Measurements from ENCODE around the gene SYCP2L. TPM values are rescaled to one million over a fixed set of nuclear protein-coding genes. Genes with fewer than 3 reads are reported as not detected.

Gene SYCP2L
- total and polyA plus RNA-seq, 2 experiments from 2014 or later: 10.5 to 11.0 TPM

- no peaks in the 10 kb centered on the region for H3K36me3 Mint-ChIP-seq (ENCODE audit: low read depth)
- no peaks in the 10 kb centered on the region for H3K4me1 ChIP-seq (ENCODE audit: insufficient read depth)
Measured at GRCh38 chr6:10861086-10861485, 25.8 kb upstream of the SYCP2L start.

More at GRCh38 chr6:10861086-10861485, 25.8 kb upstream of the SYCP2L start:
- Histone ChIP-seq H3K27me3 (ENCODE audit: insufficient read depth) (no peaks in the 10 kb centered on the region), H4K20me1 (replicated peaks; ENCODE audit: insufficient read depth) (no peaks in the 10 kb centered on the region), H3K4me3 (no peak overlapping the region), H2AFZ (no peak overlapping the region), H3K27ac (ENCODE audit: low read depth) (no peak overlapping the region), H3K4me2 (no peak overlapping the region), H3K9me2 (ENCODE audit: insufficient read depth) (no peaks in the 10 kb centered on the region), H3F3A (replicated peaks; ENCODE audit: low read depth) (no peaks in the 10 kb centered on the region), H3K79me2 (replicated peaks; ENCODE audit: insufficient read depth) (no peaks in the 10 kb centered on the region), H3K36me3 (ENCODE audit: insufficient read depth) (no peaks in the 10 kb centered on the region)
- Mint-ChIP-seq H3K4me1 (0 out of 3 replicates have a peak, but pooled peaks cover 4% of the 10 kb centered on the region), H3K27ac (no peak overlapping the region), H3K4me3 (no peak overlapping the region), H3K27me3 (ENCODE audit: insufficient read depth, low read depth, poor library complexity) (no peaks in the 10 kb centered on the region), H3K9me3 (no peaks in the 10 kb centered on the region)
- DNase-seq (ENCODE audit: low spot score) (no peak), ATAC-seq (no peak)
- no peak for TF ChIP-seq STAT1 (IDR thresholded peaks at IDR 0.05; ENCODE audit: unreplicated experiment)
- TF ChIP-seq EZH2 (IDR thresholded peaks at IDR 0.05; ENCODE audit: low read depth, unreplicated experiment): no peak
- no peak for TF ChIP-seq ZNF462 (CRISPR knock-in tag; IDR thresholded peaks at IDR 0.05)
- TF ChIP-seq CREB1 (CRISPR knock-in tag; IDR thresholded peaks at IDR 0.05; ENCODE audit: low read depth): no peak
- no peak for TF ChIP-seq REST (IDR thresholded peaks at IDR 0.05; ENCODE audit: unreplicated experiment)
- TF ChIP-seq CTCF (conservative IDR thresholded peaks at IDR 0.05; ENCODE audit: low read depth in 2 of 2): no peak
- TF ChIP-seq ETS1 (IDR thresholded peaks at IDR 0.05): no peak
- TF ChIP-seq ZNF114 (CRISPR knock-in tag; IDR thresholded peaks at IDR 0.05): no peak
- no peak for TF ChIP-seq POLR2AphosphoS5 (IDR thresholded peaks at IDR 0.05; ENCODE audit: low read depth)
